ENCODE data around the gene SLC16A8. TPM values are rescaled to one million over a fixed set of nuclear protein-coding genes. Genes with fewer than 3 reads are reported as not detected.

SLC16A8 gene, protein sequence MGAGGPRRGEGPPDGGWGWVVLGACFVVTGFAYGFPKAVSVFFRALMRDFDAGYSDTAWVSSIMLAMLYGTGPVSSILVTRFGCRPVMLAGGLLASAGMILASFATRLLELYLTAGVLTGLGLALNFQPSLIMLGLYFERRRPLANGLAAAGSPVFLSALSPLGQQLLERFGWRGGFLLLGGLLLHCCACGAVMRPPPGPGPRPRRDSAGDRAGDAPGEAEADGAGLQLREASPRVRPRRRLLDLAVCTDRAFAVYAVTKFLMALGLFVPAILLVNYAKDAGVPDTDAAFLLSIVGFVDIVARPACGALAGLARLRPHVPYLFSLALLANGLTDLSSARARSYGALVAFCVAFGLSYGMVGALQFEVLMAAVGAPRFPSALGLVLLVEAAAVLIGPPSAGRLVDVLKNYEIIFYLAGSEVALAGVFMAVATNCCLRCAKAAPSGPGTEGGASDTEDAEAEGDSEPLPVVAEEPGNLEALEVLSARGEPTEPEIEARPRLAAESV
- not detected in 2 replicates for total RNA-seq (2014; rRNA removed; shearing (Covaris generic))

DNA sequence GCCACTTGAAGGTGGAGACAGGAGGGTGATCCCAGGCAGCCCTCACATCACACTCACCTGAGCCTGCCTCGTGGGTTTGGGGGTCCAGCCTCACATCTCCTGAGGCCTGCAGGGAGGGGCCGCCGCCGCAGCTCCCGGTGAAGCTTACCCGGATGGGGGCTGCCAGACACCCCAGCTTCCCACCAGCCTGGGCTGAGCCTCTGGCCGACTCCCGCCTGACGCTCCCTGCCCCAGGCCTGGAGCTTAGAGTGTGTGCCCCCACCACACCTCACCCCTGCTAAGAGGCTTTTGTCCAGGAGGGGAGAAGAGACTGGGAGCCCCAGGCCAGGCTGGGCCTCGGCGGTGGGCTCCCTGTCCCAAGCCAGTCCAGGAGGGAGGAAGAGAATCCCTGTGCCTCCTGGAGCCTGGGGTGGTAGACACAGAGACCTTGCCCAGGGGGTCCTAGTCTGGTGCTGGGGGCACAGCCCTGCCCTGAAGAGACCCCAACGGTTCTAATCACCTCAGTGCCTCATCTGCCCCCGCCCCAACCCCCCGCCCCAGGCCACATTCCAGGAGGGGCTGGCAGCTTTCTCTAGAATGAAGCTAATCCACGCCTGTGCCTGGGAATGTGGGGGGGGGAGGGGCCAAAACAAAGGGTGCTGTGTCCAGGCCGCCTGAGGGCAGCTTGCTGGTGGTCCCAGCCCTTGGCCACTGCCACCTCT, at the start of gene SLC16A8:
Gene SLC16A8, minus strand, starts transcription at position 254 of the 701 bp plus-strand sequence. CDS start 1,311 bp downstream, outside the sequence.
- no peak within 1 kb of the TSS for H3K27ac ChIP-seq
- no peak for DNase-seq (ENCODE audit: low read depth in 1 of 2, low spot score in 2 of 2)
- peaks cover 16% of the 10 kb centered on the region for H3K4me1 ChIP-seq (replicated peaks)
- no peaks in the 10 kb centered on the region; the same call in 1 of the 2 replicates for H3K36me3 ChIP-seq
- H3K9me3 ChIP-seq (replicated peaks) = 0 out of 2 replicates have a peak, but pooled peaks cover 3% of the 10 kb centered on the region
- H3K27me3 ChIP-seq (replicated peaks) = peaks cover 41% of the 10 kb centered on the region
- no peak within 1 kb of the TSS for H3K4me3 ChIP-seq

DNA sequence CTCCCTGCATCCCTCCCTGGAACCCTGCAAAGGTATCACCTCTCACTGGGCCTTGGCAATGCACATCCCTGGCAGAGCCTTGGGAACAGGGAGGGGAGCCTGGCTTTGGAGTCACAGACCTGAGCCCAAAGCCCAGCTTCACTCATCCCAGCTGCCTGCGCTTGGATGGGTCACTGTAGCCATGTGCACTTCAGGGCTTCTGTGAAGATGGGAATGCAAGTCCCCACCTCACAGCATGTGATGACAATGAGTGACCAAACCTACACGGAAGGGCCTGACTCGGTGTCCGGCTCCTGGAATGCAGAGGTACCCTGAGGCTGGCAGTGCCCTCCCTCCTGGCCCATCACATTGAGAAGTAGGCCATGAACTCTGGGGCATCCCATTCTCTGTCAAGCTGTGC, 49.3 kb upstream of the SLC16A8 start:
- H3K4me1 ChIP-seq (replicated peaks) = peaks cover 18% of the 10 kb centered on the region
- no peak for DNase-seq (ENCODE audit: low read depth in 1 of 2, low spot score in 2 of 2)
- no peak overlapping the region for H3K27ac ChIP-seq
- no peaks in the 10 kb centered on the region for H3K9me3 ChIP-seq (replicated peaks)
- H3K4me3 ChIP-seq = no peak overlapping the region
- H3K36me3 ChIP-seq = no peaks in the 10 kb centered on the region
- H3K27me3 ChIP-seq (replicated peaks) = no peaks in the 10 kb centered on the region

DNA sequence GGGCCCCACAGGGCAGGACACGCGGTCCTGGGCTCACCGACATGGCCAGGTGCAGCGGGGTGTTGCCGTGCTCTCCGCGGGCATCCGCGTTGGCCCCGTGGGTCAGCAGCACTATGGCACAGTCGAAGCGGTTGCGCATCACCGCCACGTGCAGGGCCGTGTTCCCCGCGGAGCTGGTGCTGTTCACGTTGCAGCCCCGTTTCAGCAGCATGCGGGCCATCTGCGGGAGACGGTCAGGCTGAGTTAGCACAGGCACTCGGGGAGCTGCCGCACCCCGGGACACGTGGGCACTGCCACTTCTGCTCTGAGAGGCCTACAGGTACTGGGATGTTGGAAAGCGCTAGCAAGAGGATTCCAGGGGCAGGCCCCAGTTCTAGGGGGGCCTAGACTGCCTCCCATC, 48.8 kb upstream of the SLC16A8 start:
- H3K9me3 ChIP-seq (replicated peaks) = no peaks in the 10 kb centered on the region
- no peak overlapping the region for H3K4me3 ChIP-seq
- peaks cover 18% of the 10 kb centered on the region for H3K4me1 ChIP-seq (replicated peaks)
- no peak overlapping the region for H3K27ac ChIP-seq
- no peaks in the 10 kb centered on the region for H3K27me3 ChIP-seq (replicated peaks)
- no peaks in the 10 kb centered on the region for H3K36me3 ChIP-seq
- no peak for DNase-seq (ENCODE audit: low read depth in 1 of 2, low spot score in 2 of 2)

DNA sequence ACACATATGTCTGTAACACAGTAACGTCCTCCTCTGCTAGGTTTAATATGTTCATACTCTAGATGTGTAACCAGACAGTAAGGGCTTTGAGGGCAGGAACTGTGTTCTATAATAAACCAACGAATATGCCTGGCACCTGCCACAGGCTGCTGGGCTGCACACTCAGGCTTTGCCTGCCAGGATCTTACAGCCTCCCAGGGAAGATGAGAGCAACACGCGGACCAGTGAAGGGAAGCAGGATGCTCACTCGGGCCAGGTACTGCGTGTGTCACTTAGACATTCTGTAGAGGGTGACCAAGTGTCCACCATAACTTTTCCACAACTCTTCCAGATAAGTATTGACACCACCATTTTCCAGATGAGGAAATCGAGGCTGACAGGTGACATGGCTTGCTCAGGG, 48.2 kb upstream of the SLC16A8 start:
- Histone ChIP-seq H3K36me3 (no peaks in the 10 kb centered on the region), H3K27me3 (replicated peaks) (no peaks in the 10 kb centered on the region), H3K9me3 (replicated peaks) (no peaks in the 10 kb centered on the region), H3K4me1 (replicated peaks) (peaks cover 18% of the 10 kb centered on the region), H3K4me3 (no peak overlapping the region), H3K27ac (no peak overlapping the region)
- DNase-seq (ENCODE audit: low read depth in 1 of 2, low spot score in 2 of 2) = no peak

DNA sequence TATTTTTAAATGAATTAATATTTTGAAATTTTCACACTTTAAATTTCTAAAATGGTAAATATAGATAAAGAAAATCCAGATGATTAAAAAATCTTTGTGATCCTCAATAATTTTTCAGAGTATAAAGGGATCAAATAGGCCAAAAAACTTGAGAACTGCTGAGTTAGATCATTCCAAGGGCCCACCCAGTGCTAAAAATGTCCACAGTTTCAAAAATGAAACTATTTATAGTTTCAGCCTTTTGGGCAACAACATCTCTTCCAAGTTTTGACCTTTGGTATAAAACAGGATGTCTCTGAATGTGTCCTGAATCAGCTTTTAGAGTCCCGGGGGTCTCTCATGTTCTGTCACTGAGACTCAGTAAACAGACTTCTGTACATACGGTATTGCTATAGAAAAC, 47.4 kb upstream of the SLC16A8 start:
- Histone ChIP-seq H3K27ac (no peak overlapping the region), H3K4me3 (no peak overlapping the region), H3K27me3 (replicated peaks) (no peaks in the 10 kb centered on the region), H3K36me3 (no peaks in the 10 kb centered on the region), H3K4me1 (replicated peaks) (peaks cover 18% of the 10 kb centered on the region), H3K9me3 (replicated peaks) (no peaks in the 10 kb centered on the region)
- no peak for DNase-seq (ENCODE audit: low read depth in 1 of 2, low spot score in 2 of 2)

DNA sequence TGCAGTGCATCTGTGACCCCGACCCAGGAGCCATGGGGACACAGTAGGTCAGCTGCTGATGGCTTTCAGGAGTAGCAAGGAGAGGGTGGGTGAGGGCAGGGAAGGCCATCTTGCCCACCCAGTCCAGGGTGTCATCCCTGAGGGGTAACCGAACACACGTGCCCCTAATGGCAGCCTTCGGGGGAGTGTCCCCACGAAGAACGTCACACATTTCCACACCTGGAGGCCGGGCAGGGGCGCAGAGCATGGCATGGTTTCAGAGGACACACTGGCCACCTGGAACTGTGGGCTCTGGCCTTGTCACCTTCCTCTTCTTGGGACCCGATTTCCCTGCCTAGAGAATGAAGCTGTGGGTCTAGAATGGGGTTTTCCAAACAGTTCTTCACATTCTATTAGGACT, 45.9 kb upstream of the SLC16A8 start:
- Histone ChIP-seq H3K4me1 (replicated peaks) (peaks cover 7% of the 10 kb centered on the region), H3K36me3 (no peaks in the 10 kb centered on the region), H3K27me3 (replicated peaks) (no peaks in the 10 kb centered on the region), H3K9me3 (replicated peaks) (no peaks in the 10 kb centered on the region), H3K27ac (no peak overlapping the region), H3K4me3 (no peak overlapping the region)
- no peak for DNase-seq (ENCODE audit: low read depth in 1 of 2, low spot score in 2 of 2)

DNA sequence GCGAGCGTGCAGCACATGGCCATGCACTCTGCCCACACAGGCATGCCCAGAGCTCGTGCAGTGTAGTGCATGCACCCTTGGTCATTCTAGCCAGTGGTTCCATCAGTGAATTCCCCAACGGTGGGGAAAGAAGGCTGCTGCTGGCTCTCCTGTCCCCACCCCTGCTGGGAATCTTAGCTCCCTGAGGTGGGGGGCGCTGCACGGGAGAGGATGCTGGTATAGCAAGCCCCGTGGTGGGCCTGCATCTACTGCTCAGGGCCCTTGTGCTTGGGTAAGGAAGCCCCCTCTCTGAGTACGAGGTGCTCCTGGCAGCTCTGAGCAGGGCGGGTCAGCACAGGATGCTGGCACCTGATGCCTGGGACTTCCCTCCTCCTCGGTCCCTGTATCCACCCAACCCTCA, 45.0 kb upstream of the SLC16A8 start:
- H3K36me3 ChIP-seq = no peaks in the 10 kb centered on the region
- H3K4me1 ChIP-seq (replicated peaks) = peaks cover 6% of the 10 kb centered on the region; the same call in 1 of the 2 replicates
- H3K9me3 ChIP-seq (replicated peaks) = no peaks in the 10 kb centered on the region
- H3K27me3 ChIP-seq (replicated peaks) = no peaks in the 10 kb centered on the region
- H3K4me3 ChIP-seq = no peak overlapping the region
- no peak for DNase-seq (ENCODE audit: low read depth in 1 of 2, low spot score in 2 of 2)
- H3K27ac ChIP-seq = no peak overlapping the region

DNA sequence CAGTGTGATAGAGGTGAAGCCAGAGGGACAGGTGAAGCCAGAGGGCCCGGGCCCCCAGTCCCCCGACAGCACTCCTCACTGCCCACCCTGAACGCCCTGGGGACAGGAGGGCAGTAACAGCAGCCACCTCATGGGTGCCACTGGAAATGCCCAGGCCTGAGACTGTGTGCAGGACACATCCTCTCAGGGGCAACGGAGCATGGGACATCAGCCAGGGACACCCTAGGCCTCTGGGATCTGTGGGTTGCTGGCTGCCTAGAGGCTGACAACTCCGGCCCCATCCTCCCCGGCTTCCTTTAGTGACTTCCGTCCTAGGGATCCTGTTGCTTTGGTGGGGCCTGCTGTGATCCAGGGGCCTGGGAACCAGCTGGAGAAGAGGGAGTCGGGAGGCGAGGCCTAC, 43.9 kb upstream of the SLC16A8 start:
- no peak for DNase-seq (ENCODE audit: low read depth in 1 of 2, low spot score in 2 of 2)
- Histone ChIP-seq H3K4me1 (replicated peaks) (peaks cover 6% of the 10 kb centered on the region; the same call in 1 of the 2 replicates), H3K27me3 (replicated peaks) (no peaks in the 10 kb centered on the region)

DNA sequence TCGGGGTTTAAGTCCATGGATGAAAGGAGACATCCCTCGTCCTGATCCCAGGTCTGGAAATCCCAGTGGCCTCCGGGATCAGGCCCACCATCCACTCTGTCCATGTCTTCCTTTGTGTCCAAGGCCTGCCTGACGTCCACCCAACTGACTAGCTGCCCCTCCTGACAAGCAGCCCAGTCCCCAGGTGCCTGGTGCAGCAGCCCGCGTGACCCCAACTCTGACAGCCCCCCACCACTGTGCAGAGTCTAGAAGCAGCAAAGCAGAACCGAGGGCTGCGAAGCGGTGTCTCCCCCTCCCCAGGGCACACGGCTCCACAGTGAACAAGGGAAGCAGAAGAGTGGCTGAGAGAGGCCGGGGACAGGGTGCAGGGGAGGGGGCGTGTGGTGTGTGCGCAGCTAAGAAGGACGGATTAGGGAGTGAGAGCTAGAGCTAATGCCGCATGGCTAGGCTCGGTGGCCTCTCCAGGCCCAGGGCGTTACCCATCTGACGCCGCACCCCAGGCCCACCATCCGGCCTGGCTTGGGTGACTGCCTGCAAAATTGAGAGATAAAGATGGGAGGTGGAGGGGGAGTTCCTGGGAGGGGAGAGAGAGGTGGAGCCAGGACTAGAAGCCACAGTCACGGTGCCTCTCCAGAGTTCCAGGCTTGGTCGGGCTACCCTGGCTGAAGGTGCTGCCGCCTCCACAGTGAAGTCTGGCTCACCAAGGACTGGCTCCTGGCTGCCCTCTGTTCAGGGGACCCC, 43.1 kb upstream of the SLC16A8 start:
- H3K27ac ChIP-seq = no peak overlapping the region
- H3K4me1 ChIP-seq (replicated peaks) = peaks cover 6% of the 10 kb centered on the region; the same call in 1 of the 2 replicates
- H3K36me3 ChIP-seq = no peaks in the 10 kb centered on the region
- DNase-seq (ENCODE audit: low read depth in 1 of 2, low spot score in 2 of 2) = no peak
- H3K4me3 ChIP-seq = no peak overlapping the region
- no peaks in the 10 kb centered on the region for H3K9me3 ChIP-seq (replicated peaks)
- H3K27me3 ChIP-seq (replicated peaks) = no peaks in the 10 kb centered on the region

More for the DNA sequence above, 43.9 kb upstream of the SLC16A8 start:
- Histone ChIP-seq H3K36me3 (no peaks in the 10 kb centered on the region), H3K27ac (no peak overlapping the region), H3K4me3 (no peak overlapping the region), H3K9me3 (replicated peaks) (no peaks in the 10 kb centered on the region)

DNA sequence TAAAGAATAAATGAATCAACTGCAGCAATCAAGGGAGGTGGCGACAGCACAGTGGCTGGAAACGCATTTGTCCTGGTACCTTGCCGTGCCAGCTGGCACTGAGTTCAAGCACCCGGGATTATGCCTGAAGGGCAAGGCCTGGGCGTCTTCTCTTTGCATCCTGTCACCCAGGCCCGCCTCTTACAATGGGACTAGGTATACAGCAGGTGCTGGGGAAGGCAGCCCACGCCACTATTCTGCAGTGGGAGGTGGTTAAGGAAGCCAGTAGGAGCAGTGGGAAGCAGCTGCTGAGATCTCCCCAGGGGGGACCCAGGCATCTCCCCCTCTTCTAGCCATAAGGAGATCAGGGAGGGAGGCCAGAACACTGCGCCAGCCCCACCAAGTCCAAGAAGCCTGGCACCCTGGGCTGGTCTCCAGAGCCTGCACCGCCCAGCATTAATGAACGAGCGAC, 41.8 kb upstream of the SLC16A8 start:
- Histone ChIP-seq H3K27ac (no peak overlapping the region), H3K36me3 (no peaks in the 10 kb centered on the region), H3K4me1 (replicated peaks) (0 out of 2 replicates have a peak, but pooled peaks cover under 1% of the 10 kb centered on the region), H3K27me3 (replicated peaks) (no peaks in the 10 kb centered on the region), H3K9me3 (replicated peaks) (no peaks in the 10 kb centered on the region), H3K4me3 (no peak overlapping the region)
- no peak for DNase-seq (ENCODE audit: low read depth in 1 of 2, low spot score in 2 of 2)

DNA sequence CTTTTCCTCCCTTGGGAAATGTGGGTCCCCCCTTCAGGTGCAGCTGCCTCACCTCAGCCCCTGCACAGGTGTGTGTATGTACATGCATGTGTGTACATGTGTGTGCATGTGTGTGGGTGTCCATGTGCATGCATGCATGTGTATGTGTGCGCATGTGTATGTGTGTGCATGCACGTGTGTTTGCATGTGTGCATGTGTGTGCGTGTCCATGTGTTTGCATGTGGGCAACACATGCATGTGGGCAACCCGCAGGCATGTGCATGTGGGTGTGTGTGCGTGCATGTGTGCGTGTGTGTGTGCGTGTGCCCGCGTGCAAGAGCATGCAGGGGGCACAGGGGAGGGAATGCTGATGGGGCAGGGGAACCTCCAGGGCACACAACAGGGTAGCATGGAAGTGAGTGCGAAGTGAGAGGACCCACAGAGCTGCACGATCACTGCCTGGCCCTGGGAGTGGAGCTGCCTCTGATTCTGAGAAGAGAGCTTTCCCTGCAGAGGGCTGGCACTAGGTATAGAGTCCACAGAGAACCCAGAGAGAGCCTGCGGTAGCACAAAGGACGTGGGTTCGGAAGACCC, 41.1 kb upstream of the SLC16A8 start:
- Histone ChIP-seq H3K4me3 (no peak overlapping the region), H3K27ac (no peak overlapping the region), H3K27me3 (replicated peaks) (no peaks in the 10 kb centered on the region), H3K4me1 (replicated peaks) (no peaks in the 10 kb centered on the region), H3K36me3 (no peaks in the 10 kb centered on the region), H3K9me3 (replicated peaks) (no peaks in the 10 kb centered on the region)
- no peak for DNase-seq (ENCODE audit: low read depth in 1 of 2, low spot score in 2 of 2)

DNA sequence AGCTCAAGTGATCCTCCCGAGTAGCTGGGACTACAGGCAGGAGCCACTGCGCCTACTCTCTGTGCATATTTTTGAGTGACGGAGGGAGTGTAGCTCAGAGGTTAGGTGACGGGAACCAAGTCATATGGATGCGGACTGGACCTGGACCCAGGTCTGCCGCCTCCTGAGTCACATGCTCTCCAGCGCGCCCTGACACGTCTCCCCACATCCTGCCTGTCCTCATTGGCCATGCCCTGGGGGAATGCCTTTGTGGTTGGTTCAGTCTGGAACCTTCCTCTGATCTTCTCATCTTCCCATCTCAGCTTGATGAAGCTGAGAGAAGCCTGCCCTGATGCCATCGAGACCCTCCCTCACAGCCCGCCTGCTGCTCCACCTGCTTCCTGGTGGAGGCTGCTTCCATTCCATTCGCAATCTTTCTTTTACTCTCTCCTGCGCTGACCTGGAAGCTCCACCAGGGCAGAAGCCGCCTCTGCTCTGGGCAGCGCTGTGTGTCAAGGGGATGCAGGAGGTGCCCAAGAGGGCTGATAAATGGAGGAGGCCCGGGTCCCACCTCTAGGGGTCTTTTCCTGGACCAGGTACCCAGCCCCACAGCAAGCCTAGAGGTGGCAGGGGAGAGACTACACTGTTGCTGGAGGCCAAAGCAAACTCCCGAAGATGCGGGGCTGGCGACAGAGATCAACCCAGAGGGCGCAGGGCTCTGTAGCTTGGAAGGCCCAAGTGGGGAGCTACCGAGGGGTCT, 40.4 kb upstream of the SLC16A8 start:
- Histone ChIP-seq H3K4me1 (replicated peaks) (no peaks in the 10 kb centered on the region), H3K9me3 (replicated peaks) (no peaks in the 10 kb centered on the region), H3K4me3 (no peak overlapping the region), H3K27me3 (replicated peaks) (no peaks in the 10 kb centered on the region), H3K27ac (no peak overlapping the region), H3K36me3 (no peaks in the 10 kb centered on the region)
- DNase-seq (ENCODE audit: low read depth in 1 of 2, low spot score in 2 of 2) = no peak

DNA sequence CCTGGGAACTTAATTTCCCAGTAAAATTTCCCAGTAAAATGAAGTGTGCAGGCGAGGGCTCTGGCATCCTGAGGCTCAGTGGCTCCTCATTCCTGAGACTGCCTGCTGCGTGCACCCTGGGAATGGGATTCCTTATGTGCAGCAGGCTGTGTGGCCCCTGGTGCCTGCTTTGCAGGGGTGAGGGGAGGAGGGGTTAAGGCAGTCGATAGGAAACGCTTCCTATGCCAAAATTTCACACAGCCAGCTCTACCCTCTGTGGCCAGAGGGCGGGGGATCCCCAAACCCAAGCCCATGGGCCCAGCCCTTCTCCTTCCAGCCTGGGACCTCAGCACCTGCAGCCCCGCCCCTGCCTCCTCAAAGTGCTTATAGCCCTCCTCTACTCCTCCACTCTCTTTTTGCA, 38.6 kb upstream of the SLC16A8 start:
- DNase-seq (ENCODE audit: low read depth in 1 of 2, low spot score in 2 of 2) = no peak
- no peaks in the 10 kb centered on the region for H3K4me1 ChIP-seq (replicated peaks)
- H3K4me3 ChIP-seq = no peak overlapping the region
- H3K27me3 ChIP-seq (replicated peaks) = no peaks in the 10 kb centered on the region
- H3K27ac ChIP-seq = no peak overlapping the region
- no peaks in the 10 kb centered on the region for H3K9me3 ChIP-seq (replicated peaks)
- no peaks in the 10 kb centered on the region for H3K36me3 ChIP-seq
